HG03469 (cell line): ENCODE measurements around the gene SKA1.
"Not testable (repeated sequence)": the region's sequence is repeated elsewhere in the genome, so short reads cannot be mapped to it uniquely, and the experiment has no call there.

Experiments
- ATAC-seq: cut with Tn5 transposase; IDR thresholded peaks from one replicate; pipeline ENCODE4 v1.9.1; 2021; ENCODE audit warnings: mild to moderate bottlenecking, moderate library complexity, moderate number of reproducible peaks; ENCODE audit not compliant: unreplicated experiment

Gene SKA1

DNA sequence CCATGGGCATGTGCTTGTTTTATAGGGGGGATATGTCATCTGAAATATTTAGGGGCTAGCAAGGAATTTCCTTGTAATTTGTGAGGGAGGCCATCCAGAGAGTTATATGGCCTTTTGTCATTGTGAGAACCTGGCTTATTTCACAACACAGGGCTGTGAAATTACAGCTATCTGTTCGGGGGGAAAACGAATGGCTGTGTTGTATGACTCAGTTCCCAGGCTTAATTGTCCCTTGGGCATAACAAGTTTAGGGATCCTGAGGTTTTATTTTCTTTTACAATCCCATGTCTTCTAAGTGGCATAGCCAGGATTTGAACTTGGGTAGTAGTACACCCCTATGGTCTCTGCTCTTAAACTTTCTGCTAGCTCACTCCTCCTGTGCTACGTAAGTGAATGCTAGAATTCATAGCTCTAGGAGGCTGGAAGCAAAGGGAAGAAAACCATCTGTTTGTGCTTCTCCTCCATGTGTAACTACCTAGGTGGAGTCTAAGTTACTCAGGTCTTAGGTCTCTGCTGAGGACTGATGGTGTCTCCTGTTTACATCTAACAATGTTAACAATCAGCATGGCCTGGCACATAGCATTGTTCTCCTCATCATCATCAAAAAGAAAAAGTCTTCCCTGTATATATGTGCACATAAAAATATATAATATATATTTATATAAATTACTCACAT, 53.8 kb downstream of the SKA1 start:
- ATAC-seq, result no peak

DNA sequence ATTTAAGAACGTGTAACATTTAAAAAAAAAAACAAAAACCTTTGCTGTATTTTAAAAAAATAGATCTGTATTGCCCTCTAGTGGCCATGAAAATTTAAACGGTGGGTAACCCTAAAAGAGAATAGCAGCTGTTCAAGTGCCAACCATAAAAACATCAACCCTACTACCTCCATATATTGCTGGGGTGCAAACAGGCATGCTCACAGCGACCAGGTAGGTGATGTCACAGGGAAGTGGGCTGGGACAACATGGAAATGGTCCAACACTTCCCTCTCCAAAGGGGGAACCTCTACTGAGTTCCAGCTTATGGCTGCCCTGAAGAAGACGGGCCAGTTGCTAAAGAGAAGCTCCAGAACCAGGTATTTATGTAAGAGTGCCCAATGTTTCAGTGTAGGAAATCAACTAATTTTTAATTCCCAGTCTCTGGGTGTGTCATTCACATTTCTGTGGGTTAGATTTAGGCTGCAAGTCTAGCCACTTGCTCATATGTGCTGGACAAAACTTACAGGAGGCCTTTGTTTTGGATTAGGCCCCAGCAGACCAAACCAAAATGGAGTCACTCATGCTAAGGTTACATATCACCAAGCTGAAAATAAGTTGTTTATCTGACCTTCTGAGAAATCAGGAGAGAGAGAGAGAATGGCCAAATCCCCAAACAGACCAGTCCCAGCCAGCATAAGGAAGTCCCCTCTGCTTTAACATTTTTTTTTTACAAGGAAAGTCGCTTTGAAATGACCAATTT, 54.5 kb downstream of the SKA1 start:
- ATAC-seq, result no peak

DNA sequence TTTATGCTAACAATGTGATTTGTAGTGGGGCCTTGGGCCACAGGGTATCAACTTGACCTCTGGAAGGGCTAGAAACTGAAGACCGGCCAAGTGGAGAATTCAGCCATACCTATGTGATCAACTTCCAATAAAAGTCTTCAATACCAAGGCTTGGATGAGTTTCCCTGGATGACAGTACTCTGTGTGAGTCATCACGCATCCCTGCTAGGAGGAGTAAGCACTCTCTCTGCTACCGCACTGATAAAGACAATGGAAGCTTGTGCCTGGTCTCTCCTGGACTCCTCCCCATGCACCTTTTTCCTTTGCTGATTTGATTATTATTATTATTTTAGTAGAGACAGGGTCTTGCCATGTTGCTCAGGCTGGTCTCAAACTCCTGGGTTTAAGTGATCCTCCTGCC, 58.1 kb downstream of the SKA1 start:
- ATAC-seq, result no peak

DNA sequence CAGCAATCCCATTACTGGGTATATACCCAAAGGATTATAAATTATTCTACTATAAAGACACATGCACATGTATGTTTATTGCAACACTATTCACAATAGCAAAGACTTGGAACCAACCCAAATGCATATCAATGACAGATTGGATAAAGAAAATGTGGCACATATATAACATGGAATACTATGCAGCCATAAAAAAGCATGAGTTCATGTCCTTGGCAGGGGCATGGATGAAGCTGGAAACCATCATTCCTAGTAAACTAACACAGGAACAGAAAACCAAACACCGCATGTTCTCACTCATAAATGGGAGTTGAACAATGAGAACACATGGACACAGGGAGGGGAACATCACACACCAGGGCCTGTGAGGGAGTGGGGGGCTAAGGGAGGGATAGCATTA, 61.9 kb downstream of the SKA1 start:
- not testable (repeated sequence) for ATAC-seq

DNA sequence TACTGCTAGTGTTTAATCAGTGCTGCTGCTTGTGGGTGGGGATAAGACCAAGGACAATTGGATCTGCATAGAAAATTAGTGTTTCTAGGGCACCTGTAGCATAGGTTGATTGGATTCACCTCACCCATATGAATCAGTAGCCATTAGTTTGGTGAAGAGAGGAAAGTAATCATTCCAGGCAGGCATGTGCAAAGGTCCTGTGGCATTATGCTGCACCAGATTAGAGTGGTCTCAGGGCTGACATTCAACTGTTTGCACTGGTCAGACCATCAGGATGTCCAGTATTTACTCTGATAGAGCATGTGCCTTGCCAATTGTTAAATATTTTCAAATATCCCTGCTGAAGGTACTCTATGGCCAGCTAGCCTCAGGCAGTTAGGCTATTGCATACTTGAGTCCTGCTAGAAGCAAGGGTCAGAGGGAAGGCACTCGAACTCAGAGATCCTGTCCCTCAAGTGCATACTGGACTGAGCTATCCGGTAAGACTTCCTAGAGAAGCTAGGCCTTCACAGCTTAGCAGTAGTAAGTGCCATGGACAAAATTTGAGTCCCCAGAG, 64.7 kb downstream of the SKA1 start:
- no peak for ATAC-seq

DNA sequence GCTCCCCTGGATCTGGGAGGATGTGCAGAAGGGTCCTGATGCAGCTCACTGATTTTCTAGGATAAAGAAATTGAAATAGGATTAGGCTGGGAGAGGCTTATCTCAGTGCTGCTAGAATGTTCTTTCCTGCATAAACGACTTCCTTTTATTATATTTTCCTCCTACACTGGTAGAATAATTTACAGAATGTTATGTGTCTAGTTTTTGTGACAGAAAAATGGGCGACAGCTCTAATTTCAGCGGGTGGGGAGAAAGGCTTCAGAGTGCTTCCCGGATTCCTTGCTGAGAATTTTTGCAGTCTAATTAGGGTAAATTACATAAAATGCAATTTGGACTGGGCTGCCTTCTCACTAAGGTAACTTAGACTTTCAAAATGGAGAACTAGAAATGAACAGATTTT, 66.2 kb downstream of the SKA1 start:
- no peak for ATAC-seq

DNA sequence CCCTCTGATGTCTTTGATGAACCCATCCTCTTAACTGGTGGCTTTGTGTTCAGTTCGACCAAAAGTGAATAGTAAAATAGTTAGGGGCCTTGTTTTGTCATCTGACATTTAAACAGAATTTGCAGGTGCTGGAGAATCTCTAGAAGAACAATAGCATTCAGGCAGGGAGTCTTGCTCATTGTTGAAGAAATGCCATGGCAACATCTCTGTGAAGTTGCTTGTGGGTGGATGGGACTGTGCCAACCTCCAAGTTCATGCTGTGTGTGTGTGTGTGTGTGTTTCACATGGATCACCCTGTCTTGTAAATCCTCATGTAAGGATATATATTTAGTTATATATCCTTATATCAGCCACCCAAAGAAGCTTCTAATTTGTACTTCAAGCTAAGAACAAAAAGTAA, 66.7 kb downstream of the SKA1 start:
- no peak for ATAC-seq
